ENCODE measurements around the gene PDCD10.

DNA sequence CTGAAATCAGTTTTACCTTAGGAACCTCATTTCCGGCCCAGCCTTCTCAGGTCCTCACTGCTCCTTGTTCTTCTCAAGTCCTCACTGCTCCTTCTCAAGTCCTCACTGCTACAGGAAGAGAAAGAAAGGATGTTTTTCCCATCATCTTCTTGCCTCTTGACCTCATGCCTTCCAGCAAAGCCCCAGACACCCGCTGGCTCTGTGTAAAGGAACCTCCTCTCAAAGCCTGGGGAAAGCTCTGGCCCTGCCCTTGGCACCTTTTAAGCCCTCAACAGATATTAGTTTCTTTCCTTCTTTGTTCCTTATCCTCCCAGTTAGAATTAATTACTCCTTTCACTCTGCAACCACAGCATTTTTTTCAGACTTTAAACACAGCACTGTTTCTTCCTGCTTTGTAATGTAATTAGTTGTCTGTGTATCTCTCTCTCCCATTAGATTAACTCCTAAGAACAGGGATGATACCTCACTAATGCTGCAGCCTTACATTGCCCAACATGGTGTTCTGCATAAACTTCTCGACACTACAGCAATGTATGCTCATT is 76.9 kb downstream of the PDCD10 start:
- TF ChIP-seq, protein P1, sequence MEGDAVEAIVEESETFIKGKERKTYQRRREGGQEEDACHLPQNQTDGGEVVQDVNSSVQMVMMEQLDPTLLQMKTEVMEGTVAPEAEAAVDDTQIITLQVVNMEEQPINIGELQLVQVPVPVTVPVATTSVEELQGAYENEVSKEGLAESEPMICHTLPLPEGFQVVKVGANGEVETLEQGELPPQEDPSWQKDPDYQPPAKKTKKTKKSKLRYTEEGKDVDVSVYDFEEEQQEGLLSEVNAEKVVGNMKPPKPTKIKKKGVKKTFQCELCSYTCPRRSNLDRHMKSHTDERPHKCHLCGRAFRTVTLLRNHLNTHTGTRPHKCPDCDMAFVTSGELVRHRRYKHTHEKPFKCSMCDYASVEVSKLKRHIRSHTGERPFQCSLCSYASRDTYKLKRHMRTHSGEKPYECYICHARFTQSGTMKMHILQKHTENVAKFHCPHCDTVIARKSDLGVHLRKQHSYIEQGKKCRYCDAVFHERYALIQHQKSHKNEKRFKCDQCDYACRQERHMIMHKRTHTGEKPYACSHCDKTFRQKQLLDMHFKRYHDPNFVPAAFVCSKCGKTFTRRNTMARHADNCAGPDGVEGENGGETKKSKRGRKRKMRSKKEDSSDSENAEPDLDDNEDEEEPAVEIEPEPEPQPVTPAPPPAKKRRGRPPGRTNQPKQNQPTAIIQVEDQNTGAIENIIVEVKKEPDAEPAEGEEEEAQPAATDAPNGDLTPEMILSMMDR (IDR thresholded peaks at IDR 0.05) = no peak
- TF ChIP-seq POLR2A (IDR thresholded peaks at IDR 0.05) = no peak

Data from esophagus squamous epithelium (tissue), 4 donors.